Kidney (tissue), 14 donors: ENCODE results near the gene SIPA1. TPM values are rescaled to one million over a fixed set of nuclear protein-coding genes. Genes with fewer than 3 reads are reported as not detected.
"Not testable (repeated sequence)": the region's sequence is repeated elsewhere in the genome, so short reads cannot be mapped to it uniquely, and the experiment has no call there.

Experiments
- DNase-seq, 5 donors: peaks; one replicate each; pipeline ENCODE4 v3.0.0-alpha.2; 2013 to 2020
- FAIRE-seq: peaks from 2 replicates; lab custom pipeline; 2012; peaks lifted over from hg19 to GRCh38; lab: Jason Lieb, UNC
- H3K27ac ChIP-seq, 2 donors: one replicate each; pipeline ENCODE4 v1.7.0; 2013; ENCODE audit warnings: low read depth in 2 of 2, low read length in 2 of 2, inconsistent platforms in 1 of 2
- H3K27me3 ChIP-seq: one replicate; pipeline ENCODE4 v1.7.1; 2013; ENCODE audit warnings: low read length, inconsistent platforms; ENCODE audit not compliant: control insufficient read depth, insufficient read depth
- H3K36me3 ChIP-seq, 3 donors: one replicate each; pipeline versions ENCODE4 v1.7.0 to v1.7.1; 2013; ENCODE audit warnings: low read length in 3 of 3, control low read depth in 1 of 3, inconsistent platforms in 1 of 3; ENCODE audit not compliant: insufficient read depth in 3 of 3, control insufficient read depth in 2 of 3
- H3K4me1 ChIP-seq, 3 donors: one replicate each; pipeline versions ENCODE4 v1.7.0 to v1.7.1; 2013; ENCODE audit warnings: low read length in 3 of 3, inconsistent platforms in 1 of 3, low read depth in 1 of 3; ENCODE audit not compliant: control insufficient read depth in 2 of 3, insufficient read depth in 2 of 3
- H3K4me3 ChIP-seq, 3 donors: one replicate each; pipeline versions ENCODE4 v1.7.0 to v1.8.1; 2013; ENCODE audit warnings: low read length in 3 of 3, control low read depth in 1 of 3, inconsistent platforms in 1 of 3
- H3K9ac ChIP-seq, 3 donors: one replicate each; pipeline versions ENCODE4 v1.7.0 to v1.7.1; 2013; ENCODE audit warnings: low read length in 3 of 3, control low read depth in 1 of 3, inconsistent platforms in 1 of 3
- H3K9me3 ChIP-seq, 3 donors: one replicate each; pipeline versions ENCODE4 v1.7.0 to v1.7.1; 2013; ENCODE audit warnings: low read length in 3 of 3, control low read depth in 1 of 3, inconsistent platforms in 1 of 3; ENCODE audit not compliant: control insufficient read depth in 2 of 3, insufficient read depth in 1 of 3
- intact Hi-C: fragments of 100-400 bp; cut with DNase I; formaldehyde crosslinking; loops from one replicate; pipeline ENCODE4 v1.11.1; 2022
- polyA plus RNA-seq: library from polyadenylated mRNA; stranded (reverse); fragments of 350-450 nt; fragmentation: Illumina TruSeq; extraction: RNeasy Lipid Tissue Mini Kit (QIAGEN cat#74804); gene quantifications from one replicate; pipeline ENCODE4 v1.2.3, GENCODE V29; 2014; ENCODE audit warnings: low read depth, low replicate concordance; ENCODE audit not compliant: insufficient read depth
- total RNA-seq: library from RNA; stranded (reverse); fragmentation: NEBNext Ultra II Directional; extraction: Animal tissue kit (Norgen Biotek cat#: 25700); gene quantifications from one replicate; pipeline ENCODE4 v1.2.1, GENCODE V29; 2021
- TF ChIP-seq, protein P1 (sequence below): IDR thresholded peaks from 3 replicates; pipeline ENCODE4 v1.5.1; 2012; ENCODE audit warnings: mild to moderate bottlenecking, moderate library complexity, borderline replicate concordance; ENCODE audit not compliant: insufficient read depth; ENCODE audit errors: extremely low read depth
- donor health status: control.
- donor health status: control.
- donor health status: control.
- donor health status: control.
- donor health status: control.
- donor health status: DM: yes; HTN: yes; CAD: no.
- donor health status: Normal renal cell carcinoma (clear cell type).

The SIPA1 gene
- total and polyA plus RNA-seq, 2 donors from 2014 or later, result 46.4 to 71.0 TPM

DNA sequence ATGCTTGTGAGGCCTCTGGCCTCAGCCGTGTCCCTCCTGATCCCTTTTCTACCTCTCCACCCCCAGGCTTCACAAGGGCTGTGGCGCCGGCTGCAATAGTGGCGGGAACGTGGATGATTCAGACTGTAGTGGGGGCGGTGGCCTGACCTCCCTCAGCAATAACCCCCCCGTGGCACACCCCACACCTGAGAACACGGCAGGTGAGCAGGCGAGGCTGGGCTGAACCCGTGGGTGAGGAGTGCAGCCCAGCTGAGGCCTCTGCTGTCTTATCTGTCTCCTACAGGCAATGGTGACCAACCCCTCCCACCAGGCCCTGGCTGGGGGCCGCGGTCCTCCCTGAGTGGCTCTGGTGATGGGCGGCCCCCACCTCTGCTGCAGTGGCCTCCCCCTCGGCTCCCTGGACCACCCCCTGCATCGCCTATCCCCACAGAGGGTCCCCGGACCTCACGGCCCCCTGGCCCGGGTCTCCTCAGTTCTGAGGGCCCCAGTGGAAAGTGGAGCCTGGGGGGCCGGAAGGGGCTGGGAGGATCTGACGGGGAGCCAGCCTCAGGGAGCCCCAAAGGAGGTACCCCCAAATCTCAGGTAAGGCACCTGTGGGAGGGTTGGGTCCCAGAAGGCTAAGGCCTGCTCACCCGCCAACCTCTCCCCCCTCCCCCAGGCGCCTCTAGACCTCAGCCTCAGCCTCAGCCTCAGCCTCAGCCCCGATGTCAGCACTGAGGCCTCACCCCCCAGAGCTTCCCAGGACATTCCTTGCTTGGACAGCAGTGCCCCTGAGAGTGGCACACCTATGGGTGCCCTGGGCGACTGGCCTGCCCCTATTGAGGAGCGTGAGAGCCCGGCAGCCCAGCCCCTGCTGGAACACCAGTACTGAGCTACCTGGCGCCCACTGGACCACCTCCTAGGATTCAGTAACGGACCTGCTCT is 1.5 kb upstream of the SIPA1 start:
- H3K27me3 ChIP-seq, result no peaks in the 10 kb centered on the region
- H3K4me3 ChIP-seq, result no peak overlapping the region
- TF ChIP-seq, protein P1, sequence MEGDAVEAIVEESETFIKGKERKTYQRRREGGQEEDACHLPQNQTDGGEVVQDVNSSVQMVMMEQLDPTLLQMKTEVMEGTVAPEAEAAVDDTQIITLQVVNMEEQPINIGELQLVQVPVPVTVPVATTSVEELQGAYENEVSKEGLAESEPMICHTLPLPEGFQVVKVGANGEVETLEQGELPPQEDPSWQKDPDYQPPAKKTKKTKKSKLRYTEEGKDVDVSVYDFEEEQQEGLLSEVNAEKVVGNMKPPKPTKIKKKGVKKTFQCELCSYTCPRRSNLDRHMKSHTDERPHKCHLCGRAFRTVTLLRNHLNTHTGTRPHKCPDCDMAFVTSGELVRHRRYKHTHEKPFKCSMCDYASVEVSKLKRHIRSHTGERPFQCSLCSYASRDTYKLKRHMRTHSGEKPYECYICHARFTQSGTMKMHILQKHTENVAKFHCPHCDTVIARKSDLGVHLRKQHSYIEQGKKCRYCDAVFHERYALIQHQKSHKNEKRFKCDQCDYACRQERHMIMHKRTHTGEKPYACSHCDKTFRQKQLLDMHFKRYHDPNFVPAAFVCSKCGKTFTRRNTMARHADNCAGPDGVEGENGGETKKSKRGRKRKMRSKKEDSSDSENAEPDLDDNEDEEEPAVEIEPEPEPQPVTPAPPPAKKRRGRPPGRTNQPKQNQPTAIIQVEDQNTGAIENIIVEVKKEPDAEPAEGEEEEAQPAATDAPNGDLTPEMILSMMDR, result no peak
- H3K9ac ChIP-seq, result no peak overlapping the region
- DNase-seq, result peak in 2 of 5 donors; percentile 65 to 81
- H3K27ac ChIP-seq, result no peak overlapping the region
- peaks cover 0 to 25% (median 0%) of the 10 kb centered on the region in 3 donors for H3K4me1 ChIP-seq
- peaks cover 4 to 19% (median 16%) of the 10 kb centered on the region in 3 donors for H3K36me3 ChIP-seq
- intact Hi-C loops, result no loop called here
- FAIRE-seq, result no peak
- H3K9me3 ChIP-seq, result no peaks in the 10 kb centered on the region

DNA sequence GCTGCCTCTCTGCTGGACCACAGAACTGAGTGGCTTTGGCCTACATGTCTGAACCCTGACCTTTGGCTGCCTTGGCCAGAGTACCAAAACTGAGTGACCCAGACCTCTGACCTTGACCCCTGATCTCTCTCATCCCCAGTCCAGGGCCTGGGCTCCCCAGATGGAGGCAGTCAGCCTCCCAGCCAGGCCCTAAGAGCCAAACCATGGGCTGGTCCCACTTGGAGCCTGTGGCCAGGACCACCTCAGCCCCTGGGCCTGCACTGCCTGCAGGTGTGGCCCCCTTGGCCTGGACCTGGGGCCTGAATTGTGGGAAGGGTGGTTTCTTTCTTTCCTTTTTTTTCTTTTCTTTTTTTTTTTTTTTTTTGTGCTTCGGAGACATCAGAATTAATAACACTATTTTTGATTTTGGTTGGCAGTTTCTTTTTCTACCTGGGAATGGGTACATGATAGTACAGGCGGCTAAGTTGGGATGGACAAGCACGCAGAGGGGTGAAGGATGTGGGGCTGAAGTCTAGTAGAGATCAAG is 806 bp upstream of the SIPA1 start:
- intact Hi-C loops, result no loop called here
- no peaks in the 10 kb centered on the region for H3K9me3 ChIP-seq
- no peak overlapping the region for H3K4me3 ChIP-seq
- no peak overlapping the region for H3K27ac ChIP-seq
- peaks cover 4 to 17% (median 16%) of the 10 kb centered on the region in 3 donors for H3K36me3 ChIP-seq
- no peaks in the 10 kb centered on the region for H3K27me3 ChIP-seq
- H3K9ac ChIP-seq, result no peak overlapping the region
- DNase-seq (peak in 1 of 5 donors; percentile 70), FAIRE-seq (no peak)
- peaks cover 0 to 29% (median 0%) of the 10 kb centered on the region in 3 donors for H3K4me1 ChIP-seq
- TF ChIP-seq, protein P1, result no peak

DNA sequence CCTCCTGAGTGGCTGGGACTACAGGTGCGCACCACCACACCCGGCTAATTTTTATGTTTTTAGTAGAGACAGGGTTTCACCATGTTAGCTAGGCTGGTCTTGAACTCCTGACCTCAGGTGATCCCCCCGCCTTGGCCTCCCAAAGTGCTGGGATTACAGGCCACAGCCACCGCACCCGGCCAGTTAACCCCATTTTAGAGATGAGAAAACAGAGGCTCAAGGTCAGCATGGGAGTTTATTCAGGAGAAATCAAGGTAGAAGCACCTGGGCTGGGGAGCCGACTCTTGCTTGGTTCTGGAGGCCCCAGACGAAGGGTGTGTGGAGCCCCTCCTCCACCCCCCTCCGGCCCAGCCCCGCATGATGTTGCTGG is 1.3 kb downstream of the SIPA1 start:
- intact Hi-C loops, H3K9me3 ChIP-seq, H3K27ac ChIP-seq, DNase-seq, H3K4me3 ChIP-seq, H3K9ac ChIP-seq, FAIRE-seq, H3K27me3 ChIP-seq: not testable (repeated sequence)
- peaks cover 0 to 29% (median 0%) of the 10 kb centered on the region in 3 donors for H3K4me1 ChIP-seq
- peaks cover 4 to 18% (median 15%) of the 10 kb centered on the region in 3 donors for H3K36me3 ChIP-seq
